DOHH2 (cell line): ENCODE measurements around the gene PAIP2.

Source experiments
- H3F3A ChIP-seq: fragments of 200-600 bp; sonication (generic), shearing (Covaris generic); 2 replicates; pipeline ENCODE4 v1.6.0; 2016; ENCODE audit warnings: antibody characterized with exemption, mild to moderate bottlenecking; ENCODE audit not compliant: control insufficient read depth, insufficient read depth
- H3K27ac ChIP-seq: fragments of 200-600 bp; sonication (generic); 2 replicates; pipeline ENCODE4 v1.5.1; 2014; ENCODE audit warnings: low read depth, mild to moderate bottlenecking, low read length, moderate library complexity
- H3K27me3 ChIP-seq: fragments of 200-600 bp; sonication (generic); 2 replicates; pipeline ENCODE4 v1.6.1; 2014; ENCODE audit warnings: mild to moderate bottlenecking, low read length, mixed read lengths; ENCODE audit not compliant: control insufficient read depth
- H3K36me3 ChIP-seq: fragments of 200-600 bp; sonication (generic); 2 replicates; pipeline ENCODE4 v1.6.1; 2014; ENCODE audit warnings: mild to moderate bottlenecking, low read length, moderate library complexity, mixed read lengths; ENCODE audit not compliant: control insufficient read depth
- H3K4me1 ChIP-seq: fragments of 200-600 bp; sonication (generic); 2 replicates; pipeline ENCODE4 v1.6.1; 2014; ENCODE audit warnings: mild to moderate bottlenecking, low read length, mixed read lengths; ENCODE audit not compliant: control insufficient read depth
- H3K4me2 ChIP-seq: fragments of 200-600 bp; sonication (generic); 2 replicates; pipeline ENCODE4 v1.6.0; 2014; ENCODE audit warnings: mild to moderate bottlenecking, low read length, moderate library complexity
- H3K4me3 ChIP-seq: fragments of 200-600 bp; sonication (generic); 2 replicates; pipeline ENCODE4 v1.5.1; 2014; ENCODE audit warnings: mild to moderate bottlenecking, low read length, mixed read lengths
- H3K79me2 ChIP-seq: fragments of 200-600 bp; sonication (generic); 2 replicates; pipeline ENCODE4 v1.6.1; 2014; ENCODE audit warnings: mild to moderate bottlenecking, low read length, mixed read lengths; ENCODE audit not compliant: control insufficient read depth
- H3K9me2 ChIP-seq: fragments of 200-600 bp; sonication (generic); replicated peaks from 2 replicates; pipeline ENCODE4 v1.6.1; 2014; ENCODE audit warnings: mild to moderate bottlenecking, low read length, mixed read lengths; ENCODE audit not compliant: control insufficient read depth
- H3K9me3 ChIP-seq: fragments of 200-600 bp; sonication (generic); 2 replicates; pipeline ENCODE4 v1.6.1; 2014; ENCODE audit warnings: antibody characterized with exemption, low read length, mixed read lengths; ENCODE audit not compliant: control insufficient read depth, insufficient read depth
- H4K20me1 ChIP-seq: fragments of 200-600 bp; sonication (generic); 2 replicates; pipeline ENCODE4 v1.6.0; 2014; ENCODE audit warnings: low read depth, mild to moderate bottlenecking, antibody characterized with exemption, low read length, moderate library complexity; ENCODE audit not compliant: control insufficient read depth, insufficient read depth
- CTCF ChIP-seq: fragments of 200-600 bp; sonication (generic); IDR thresholded peaks from one replicate; pipeline ENCODE4 v1.5.1; 2014; ENCODE audit warnings: antibody characterized with exemption, mild to moderate bottlenecking, low read depth, low read length; ENCODE audit not compliant: poor library complexity, severe bottlenecking
- EZH2phosphoT487 ChIP-seq: fragments of 200-600 bp; sonication (generic); IDR thresholded peaks from 2 replicates; pipeline ENCODE4 v1.6.1; 2017; ENCODE audit warnings: borderline replicate concordance, mild to moderate bottlenecking, antibody characterized with exemption, low read length, moderate library complexity, mixed read lengths

Gene PAIP2

GRCh38 chr5:139294374-139295165 is 47.1 kb upstream of the PAIP2 start:
- no peaks in the 10 kb centered on the region for H3K9me3 ChIP-seq
- peak overlapping the region; percentile 78 for H3K27ac ChIP-seq
- H3F3A ChIP-seq, result peaks cover 11% of the 10 kb centered on the region
- H3K4me2 ChIP-seq, result peak overlapping the region; percentile 80
- peak overlapping the region; percentile 85 for H3K4me3 ChIP-seq
- H3K27me3 ChIP-seq, result no peaks in the 10 kb centered on the region
- H3K9me2 ChIP-seq, result no peaks in the 10 kb centered on the region
- H3K4me1 ChIP-seq, result peaks cover 52% of the 10 kb centered on the region
- TF ChIP-seq EZH2phosphoT487 (no peak), CTCF (peak; percentile 55)
- peaks cover 64% of the 10 kb centered on the region for H3K36me3 ChIP-seq
- H4K20me1 ChIP-seq, result peaks cover 51% of the 10 kb centered on the region
- H3K79me2 ChIP-seq, result peaks cover 68% of the 10 kb centered on the region

GRCh38 chr5:139295346-139296057 is 46.2 kb upstream of the PAIP2 start:
- Histone ChIP-seq H3K4me1 (peaks cover 60% of the 10 kb centered on the region), H3F3A (peaks cover 7% of the 10 kb centered on the region), H3K79me2 (peaks cover 77% of the 10 kb centered on the region), H3K4me2 (peak overlapping the region; percentile 80), H3K27ac (no peak overlapping the region), H3K9me2 (no peaks in the 10 kb centered on the region), H3K4me3 (peak overlapping the region; percentile 85), H4K20me1 (peaks cover 52% of the 10 kb centered on the region), H3K36me3 (peaks cover 68% of the 10 kb centered on the region), H3K9me3 (no peaks in the 10 kb centered on the region), H3K27me3 (no peaks in the 10 kb centered on the region)
- TF ChIP-seq EZH2phosphoT487 (no peak), CTCF (no peak)

GRCh38 chr5:139296198-139296597 is 45.5 kb upstream of the PAIP2 start:
- Histone ChIP-seq H3K4me3 (peak overlapping the region; percentile 1; the same call in 1 of the 2 replicates), H3K27me3 (no peaks in the 10 kb centered on the region), H3K9me3 (no peaks in the 10 kb centered on the region), H3K36me3 (peaks cover 67% of the 10 kb centered on the region), H3K4me1 (peaks cover 67% of the 10 kb centered on the region), H3K79me2 (peaks cover 84% of the 10 kb centered on the region), H3K27ac (no peak overlapping the region), H3K4me2 (peak overlapping the region; percentile 80), H3F3A (peaks cover 3% of the 10 kb centered on the region), H3K9me2 (no peaks in the 10 kb centered on the region), H4K20me1 (peaks cover 52% of the 10 kb centered on the region)
- TF ChIP-seq EZH2phosphoT487, result no peak
- no peak for TF ChIP-seq CTCF
